Measurements from ENCODE around the gene CRYBB1.

- no peak for TF ChIP-seq CTCF (IDR thresholded peaks at IDR 0.05; ENCODE audit: poor library complexity)
- TF ChIP-seq EZH2 (IDR thresholded peaks at IDR 0.05; ENCODE audit: borderline replicate concordance): no peak
Measured at GRCh38 chr22:26554956-26555355, 62.9 kb downstream of the CRYBB1 start.

Measured in hepatocyte (in vitro differentiated cells).